OCI-LY1 (cell line): Measurements from ENCODE around the gene ADAMTS17.

Source experiments
- EZH2 ChIP-seq: fragments of 200-600 bp; sonication (generic), shearing (Covaris generic); IDR thresholded peaks from 2 replicates; pipeline ENCODE4 v1.8.0; 2017; ENCODE audit warnings: borderline replicate concordance, mixed run types, mild to moderate bottlenecking, antibody characterized with exemption, low read length, moderate library complexity, mixed read lengths
- TF ChIP-seq, protein P1 (sequence below): fragments of 200-600 bp; sonication (generic), shearing (Covaris generic); IDR thresholded peaks from 2 replicates; pipeline ENCODE4 v1.5.1; 2017; ENCODE audit warnings: mild to moderate bottlenecking, antibody characterized with exemption, low read length, moderate library complexity, mixed read lengths

DNA sequence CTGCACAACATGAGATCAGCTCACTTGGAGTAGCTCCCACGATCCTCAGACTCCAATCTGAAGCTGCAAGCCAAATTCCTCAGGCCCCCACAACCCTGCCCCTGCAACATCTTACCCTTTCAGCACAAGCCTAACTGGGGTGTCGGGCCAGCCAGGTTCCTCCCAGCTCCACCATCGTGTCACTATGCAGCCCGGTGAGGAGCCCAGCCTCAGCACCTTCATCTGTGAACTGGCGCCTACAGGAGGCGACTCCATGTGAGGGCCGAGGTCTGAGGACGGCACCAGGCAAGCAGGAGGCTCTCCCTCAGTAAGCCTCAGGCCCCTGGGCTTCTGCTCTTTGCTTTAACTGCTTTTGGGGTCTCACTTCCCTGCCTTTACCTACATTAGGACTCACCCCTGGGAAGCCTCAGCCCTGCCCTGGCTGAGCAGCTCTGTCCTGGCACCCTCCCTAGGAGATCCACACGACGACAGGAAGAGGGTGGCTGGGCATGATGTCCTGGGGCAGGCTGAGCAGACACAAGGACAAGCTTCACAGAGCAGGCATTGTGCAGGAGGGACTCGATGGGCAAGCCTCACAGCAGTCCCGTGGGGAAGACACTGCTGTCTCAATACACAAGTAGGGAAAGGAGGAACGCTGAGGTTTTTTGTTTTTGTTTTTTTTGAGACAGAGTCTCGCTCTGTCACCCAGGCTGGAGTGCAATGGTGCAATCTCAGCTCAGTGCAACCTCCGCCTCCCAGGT is 104.6 kb downstream of the ADAMTS17 start:
- TF ChIP-seq, protein P1, sequence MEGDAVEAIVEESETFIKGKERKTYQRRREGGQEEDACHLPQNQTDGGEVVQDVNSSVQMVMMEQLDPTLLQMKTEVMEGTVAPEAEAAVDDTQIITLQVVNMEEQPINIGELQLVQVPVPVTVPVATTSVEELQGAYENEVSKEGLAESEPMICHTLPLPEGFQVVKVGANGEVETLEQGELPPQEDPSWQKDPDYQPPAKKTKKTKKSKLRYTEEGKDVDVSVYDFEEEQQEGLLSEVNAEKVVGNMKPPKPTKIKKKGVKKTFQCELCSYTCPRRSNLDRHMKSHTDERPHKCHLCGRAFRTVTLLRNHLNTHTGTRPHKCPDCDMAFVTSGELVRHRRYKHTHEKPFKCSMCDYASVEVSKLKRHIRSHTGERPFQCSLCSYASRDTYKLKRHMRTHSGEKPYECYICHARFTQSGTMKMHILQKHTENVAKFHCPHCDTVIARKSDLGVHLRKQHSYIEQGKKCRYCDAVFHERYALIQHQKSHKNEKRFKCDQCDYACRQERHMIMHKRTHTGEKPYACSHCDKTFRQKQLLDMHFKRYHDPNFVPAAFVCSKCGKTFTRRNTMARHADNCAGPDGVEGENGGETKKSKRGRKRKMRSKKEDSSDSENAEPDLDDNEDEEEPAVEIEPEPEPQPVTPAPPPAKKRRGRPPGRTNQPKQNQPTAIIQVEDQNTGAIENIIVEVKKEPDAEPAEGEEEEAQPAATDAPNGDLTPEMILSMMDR, result no peak
- no peak for TF ChIP-seq EZH2
